GM21717 (cell line): ENCODE measurements around the gene CDK5RAP2.
"Not testable (repeated sequence)": the region's sequence is repeated elsewhere in the genome, so short reads cannot be mapped to it uniquely, and the experiment has no call there.

Experiments
- ATAC-seq: cut with Tn5 transposase; IDR thresholded peaks from one replicate; pipeline ENCODE4 v1.9.1; 2021; ENCODE audit warnings: mild to moderate bottlenecking, moderate library complexity; ENCODE audit not compliant: unreplicated experiment

Gene CDK5RAP2

DNA sequence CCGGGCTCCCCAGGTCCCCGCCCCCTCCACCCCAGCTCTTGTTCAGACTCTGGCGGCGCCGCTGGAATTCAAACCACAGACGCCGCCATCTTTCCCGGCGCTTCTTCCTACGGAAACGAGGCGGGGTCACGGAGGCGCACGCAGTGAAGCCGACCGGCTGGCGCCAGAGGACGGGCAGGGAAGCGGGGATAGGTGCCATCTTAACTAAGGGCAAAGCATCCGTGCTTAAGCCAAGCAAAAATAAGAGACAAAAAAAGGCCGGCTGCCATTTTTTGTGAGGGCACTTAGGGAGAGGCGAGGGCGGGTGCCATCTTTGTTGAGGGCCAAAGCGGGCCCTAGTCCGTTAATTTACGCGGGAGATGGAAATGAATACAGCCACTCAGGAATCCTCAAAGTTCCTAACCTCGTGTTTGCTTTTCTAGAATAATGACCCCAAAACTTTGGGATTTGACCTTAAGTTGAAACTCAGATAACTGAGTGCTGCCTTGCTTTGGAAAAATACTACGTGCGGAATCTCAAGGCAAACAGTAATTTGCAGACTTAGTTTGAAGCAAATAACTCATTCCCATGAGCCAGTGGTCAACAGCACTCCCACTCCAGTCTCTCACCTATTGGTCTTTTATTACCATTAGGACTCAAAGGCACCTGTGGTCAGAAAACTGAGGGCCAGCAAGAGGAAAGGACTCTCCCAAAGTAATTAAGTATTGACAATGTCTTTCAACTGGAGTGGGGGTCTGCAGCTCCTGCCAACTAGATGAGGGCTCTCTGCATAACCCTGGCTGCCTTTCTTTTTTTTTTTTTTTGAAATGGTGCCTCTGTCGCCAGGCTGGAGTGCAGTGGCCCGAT is at the start of gene CDK5RAP2:
CDK5RAP2 (minus strand) TSS at position 117 of the 846 bp plus-strand sequence. CDS start 189 bp downstream, outside the sequence.
- peak; percentile 98 for ATAC-seq

DNA sequence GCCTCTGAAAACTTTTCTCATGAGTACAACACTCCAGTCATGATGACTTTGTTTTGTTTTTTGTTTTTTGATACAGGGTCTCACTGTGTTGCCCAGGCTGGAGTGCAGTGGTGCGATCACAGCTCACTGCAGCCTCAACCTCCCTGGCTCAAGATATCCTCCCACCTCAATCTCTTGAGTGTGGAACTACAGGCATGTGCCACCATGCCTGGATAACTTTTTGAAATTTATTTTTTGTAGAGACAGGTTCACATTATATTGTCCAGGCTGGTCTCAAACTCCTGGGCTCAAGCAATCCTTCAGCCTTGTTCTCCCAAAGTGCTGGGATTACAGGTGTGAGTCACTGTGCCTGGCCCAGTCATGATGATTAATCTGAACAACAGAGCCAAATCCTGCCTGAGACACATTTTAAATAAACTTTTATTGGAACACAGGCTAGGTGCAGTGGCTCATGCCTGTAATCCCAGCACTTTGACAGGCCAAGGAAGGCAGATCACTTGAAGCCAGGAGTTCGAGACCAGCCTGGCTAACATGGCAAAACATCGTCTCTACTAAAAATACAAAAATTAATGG is 49.0 kb upstream of the CDK5RAP2 start:
- not testable (repeated sequence) for ATAC-seq

DNA sequence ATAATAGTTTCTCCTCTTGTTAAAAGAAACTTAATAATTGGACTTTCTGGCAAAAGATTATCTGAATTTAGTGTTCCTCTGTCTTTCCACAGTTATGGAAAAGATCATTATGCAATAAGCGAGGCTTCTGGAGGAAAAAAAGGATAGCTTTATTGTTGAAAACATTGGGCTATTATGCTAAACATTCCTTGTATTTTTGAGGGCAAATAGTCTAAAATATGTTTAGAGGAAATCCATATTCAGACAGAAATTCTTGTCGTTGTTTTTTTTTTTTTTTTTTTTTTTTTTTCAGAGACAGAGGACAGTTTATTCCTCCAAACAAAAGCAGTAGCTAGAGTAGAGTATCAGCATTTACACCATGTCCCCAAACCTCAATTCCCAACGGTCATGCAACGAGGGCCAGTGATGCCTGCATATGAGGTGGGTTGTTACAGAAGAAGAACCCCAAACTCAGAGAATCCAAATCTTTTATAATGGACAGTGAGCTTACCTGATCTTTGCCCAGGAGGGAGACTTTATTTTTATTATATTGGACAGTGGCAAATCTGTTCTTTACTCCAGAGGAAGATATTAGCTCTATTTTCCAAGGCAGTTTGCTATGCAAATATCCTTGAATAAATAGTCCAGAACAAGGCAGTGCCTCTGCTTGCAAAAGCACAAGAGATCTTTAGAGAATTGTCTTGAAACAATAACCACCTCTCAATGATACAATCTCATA is 48.4 kb upstream of the CDK5RAP2 start:
- ATAC-seq: no peak

DNA sequence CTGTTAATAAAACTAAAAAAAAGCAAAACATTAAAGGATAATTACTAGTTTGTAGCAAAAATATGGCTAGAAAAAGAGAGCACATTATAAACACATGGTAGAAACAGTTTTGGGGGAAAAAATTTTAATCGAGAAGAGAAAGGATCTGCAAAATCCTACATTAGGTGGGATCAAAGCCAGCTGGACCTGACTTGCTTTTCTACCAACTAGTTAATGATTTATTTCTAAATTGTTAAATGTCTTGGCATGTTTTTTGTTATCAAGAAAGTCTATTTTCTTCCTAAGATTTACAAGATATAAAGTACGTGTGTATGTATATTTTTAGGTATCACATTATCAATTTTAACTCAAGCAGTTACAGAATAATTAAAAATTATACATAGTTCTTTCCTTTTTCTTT is 47.1 kb upstream of the CDK5RAP2 start:
- no peak for ATAC-seq

DNA sequence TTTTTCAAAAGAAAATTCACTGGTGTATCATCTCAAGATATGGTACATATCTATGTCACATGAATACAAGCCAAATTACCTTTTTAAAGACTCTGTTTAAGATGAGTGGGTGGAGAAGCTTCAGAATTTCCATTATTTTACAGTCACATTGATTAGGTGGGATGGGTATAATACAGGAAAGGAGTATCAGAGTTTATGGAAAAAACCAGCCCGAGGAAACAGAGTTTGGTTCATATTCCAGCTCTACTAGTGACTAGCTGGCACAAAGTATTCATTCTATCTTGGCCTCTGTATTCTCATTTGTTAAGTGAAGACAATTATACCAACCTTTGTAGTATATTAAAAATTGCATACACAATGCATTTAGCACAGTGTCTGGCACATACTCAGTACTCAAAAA is 46.5 kb upstream of the CDK5RAP2 start:
- ATAC-seq: no peak

DNA sequence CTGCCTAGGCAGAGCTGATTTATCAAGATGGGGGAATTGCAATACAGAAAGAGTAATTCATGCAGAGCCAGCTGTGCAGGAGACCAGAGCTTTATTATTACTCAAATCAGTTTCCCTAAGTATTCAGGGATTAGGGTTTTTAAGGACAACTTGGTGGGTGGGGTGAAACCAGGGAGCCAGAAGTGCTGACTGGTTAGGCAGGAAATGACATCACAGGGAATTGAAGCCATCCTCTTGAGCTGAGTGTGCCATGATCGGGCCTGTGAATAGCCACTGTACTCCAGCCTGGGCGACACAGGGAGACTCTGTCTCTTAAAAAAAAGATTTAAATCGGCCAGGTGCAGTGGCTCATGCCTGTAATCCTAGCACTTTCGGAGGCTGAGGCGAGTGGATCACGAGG is 45.3 kb upstream of the CDK5RAP2 start:
- ATAC-seq: no peak

DNA sequence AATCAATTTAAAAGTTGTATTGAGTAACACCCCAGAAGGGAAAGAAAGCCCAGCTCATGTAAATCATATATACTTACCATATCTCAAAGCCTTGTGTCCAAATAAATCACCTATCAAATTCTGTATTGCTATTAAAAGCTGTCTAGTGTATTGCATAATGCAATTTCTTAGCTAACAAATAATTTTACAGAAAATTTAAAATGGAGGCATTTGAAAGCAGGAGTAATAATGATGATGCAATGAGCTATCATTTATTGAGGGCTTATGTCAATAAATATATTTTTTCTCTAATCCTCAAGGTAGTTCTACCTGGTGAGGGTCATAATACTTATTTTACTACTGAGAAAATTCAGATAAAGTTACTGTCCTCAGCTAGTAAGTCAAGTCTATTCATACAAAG is 42.8 kb upstream of the CDK5RAP2 start:
- no peak for ATAC-seq

DNA sequence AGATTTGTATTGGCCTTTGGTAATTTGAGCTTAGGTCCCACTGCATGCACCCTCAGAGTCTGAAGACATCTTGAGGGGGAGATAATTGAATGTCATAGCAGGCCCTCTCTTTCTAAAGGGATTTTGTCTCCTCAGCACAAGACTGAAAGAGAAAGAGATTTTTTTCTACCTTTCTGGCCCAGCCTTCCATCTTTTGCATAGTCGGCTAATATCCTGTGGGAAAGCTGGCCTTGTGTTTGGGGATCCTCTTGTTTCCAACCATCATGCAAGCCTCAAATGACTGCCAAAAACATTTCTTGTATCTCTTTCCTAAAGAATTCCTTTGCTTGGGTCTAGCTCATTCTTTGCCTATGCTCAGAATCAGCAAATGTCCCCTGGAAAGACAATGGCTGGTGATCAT is 42.0 kb upstream of the CDK5RAP2 start:
- ATAC-seq: no peak

DNA sequence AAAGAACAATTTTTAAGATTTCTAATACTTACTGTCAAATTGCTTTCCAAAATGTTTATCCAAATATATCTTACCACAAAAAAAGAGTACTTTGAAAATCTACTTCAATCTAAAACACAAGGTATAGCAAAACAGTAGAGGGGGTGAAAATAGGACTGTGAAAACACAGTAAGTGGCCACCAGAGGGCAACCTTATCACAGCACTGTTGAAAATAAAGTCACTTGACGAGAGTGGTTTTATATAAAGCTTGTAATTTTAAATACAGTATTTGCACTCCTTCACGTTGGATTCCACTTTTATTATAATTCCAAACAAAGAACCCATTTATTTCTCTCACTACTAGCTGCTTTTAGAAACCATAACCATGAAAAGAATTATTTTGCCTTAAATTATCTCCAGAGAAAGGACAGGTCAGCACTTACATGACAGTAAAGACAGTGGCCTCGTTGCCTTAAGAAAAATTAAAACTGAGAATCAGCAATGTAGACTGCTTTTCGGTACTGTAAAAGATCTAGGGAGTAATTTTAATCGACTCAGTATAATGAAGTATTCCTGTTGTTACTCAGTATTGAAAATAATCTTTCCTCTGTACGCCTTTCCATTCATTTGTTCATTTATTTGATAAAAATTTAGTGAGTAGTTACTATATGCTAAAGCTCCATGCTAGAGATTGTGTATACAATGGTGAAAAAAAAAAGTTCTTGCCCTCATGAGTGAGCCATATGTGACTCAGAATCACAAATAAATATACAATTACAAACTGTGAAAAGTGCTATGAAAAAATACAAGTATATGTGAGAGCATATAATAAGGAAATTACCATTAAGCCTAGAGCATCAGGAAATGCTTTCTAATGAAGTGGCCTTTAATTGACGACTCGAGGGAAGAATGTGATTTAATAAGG is 40.0 kb upstream of the CDK5RAP2 start:
- peak; percentile 55 for ATAC-seq

DNA sequence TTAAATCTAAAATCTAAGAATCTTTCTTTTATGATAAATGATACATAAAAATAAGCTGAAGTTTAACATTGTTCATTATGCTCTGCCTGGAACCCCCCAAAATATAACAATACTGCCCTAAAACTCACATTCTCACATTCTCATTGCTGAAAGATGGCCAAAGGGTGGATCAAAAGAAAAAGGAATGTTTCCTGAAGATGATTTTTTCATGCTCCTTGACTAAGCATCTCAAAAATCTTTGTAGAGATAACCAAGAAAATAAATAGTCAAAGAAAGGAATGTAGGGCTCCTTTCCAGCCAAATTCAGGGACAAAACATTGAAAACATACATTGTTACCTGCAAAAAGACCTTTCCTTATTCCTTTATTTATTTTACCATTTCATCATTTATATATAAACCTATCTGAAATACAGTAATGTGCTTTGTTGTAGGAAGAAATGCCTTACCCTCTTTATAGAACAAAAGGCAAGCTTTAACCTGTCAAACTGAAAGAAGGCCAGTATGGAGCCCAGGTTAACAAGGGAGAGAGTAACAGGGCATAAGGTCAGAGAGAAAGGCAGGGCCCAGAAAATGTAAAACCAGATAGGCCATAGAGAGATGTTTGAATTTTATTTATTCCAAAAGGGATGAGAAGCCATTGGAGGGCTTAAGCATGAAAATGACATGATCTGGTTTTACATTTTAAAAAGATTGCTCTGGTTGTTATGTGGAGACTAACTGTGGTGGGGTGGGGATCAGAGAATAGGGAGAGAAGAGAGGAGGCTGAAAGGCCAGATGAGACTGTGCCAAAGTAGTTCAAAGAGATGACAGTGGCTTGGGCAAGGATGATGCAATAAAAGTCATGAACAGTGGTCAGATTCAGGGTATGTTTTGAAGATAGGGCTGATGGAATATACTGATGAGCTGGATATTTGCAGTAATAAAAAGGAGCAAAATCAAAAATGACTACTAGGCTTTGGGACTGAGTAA is 37.3 kb upstream of the CDK5RAP2 start:
- ATAC-seq: no peak

DNA sequence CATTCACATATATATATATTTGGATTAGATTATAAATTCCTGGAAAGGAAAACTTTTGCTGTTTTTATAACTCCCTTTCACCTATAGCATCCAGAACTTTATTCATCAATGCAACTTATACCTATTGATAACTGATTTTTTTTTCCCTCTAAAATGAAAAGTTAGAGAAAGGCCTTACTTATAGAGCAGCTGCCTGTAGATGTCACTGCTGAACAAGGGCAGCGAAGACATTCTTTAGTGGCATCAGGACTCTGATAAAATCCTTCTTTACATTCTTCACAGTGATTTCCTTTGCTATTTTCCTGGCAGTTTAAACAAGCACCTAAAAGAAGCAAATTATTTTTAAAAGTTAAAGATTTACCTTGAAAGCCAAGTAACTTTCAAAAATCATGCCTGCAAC is 32.3 kb upstream of the CDK5RAP2 start:
- no peak for ATAC-seq

DNA sequence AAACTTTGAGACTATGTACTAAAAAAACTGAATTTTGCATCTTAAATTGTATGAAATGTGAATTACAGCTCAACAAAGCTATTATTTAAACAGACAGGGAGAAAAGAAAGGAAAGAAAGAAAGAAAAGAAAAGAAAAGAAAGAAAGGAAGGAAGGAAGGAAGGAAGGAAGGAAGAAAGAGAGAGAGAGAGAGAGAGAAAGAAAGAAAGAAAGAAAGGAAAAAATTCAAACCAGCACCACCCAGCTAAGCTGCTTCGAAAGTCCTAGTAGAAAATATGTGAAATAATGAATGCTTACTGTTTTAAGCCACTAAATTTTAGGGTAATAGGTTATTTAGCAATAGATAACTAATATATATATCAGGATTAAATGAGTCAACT is 31.7 kb upstream of the CDK5RAP2 start:
- no peak for ATAC-seq

DNA sequence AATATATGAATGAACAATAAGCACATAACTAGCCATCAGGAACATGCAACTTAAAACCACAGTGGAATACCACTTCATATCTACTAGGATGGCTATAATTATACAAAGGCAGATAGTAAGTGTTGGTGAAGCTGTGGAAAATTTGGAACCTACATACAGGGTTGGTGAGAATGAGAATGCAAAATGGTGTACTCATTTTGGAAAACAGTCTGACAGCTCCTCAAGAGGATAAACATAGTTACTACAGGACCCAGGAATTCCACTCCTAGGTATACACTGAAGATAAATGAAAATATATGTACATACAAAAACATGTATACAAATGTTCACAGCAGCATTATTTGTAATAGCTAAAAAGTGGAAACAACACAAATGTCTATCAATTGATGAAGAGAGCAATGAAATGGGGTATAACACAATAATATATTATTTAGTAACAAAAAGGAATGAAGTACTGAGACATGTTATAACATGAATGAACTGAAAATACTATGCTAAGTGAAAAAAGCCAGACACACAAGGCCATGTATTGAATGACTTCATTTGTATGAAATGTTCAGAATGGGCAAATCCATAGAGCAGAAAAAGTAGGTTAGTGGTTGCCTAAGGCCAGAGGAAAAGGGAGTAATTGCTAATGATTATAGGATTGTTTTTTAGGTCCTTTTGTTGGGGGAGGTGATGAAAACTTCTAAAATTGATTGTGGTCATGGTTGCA is 31.2 kb upstream of the CDK5RAP2 start:
- ATAC-seq: no peak

DNA sequence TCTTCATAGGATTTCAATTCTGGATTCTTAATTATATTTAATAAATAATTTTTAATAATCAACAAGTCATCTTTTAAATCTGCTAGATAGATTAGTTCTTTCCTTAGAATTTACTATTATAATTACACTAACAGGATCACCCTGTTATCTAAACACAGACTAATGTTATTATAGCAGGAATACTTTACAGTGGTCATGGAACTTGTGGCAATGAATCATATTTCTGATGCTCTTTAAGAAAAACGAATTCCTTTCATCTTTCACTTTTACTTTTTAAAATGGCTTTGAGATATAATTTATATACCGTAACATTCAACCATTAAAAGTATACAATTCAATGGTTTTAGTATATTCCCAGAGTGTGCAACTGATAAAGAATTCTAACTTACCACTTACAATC is 29.7 kb upstream of the CDK5RAP2 start:
- ATAC-seq: no peak

DNA sequence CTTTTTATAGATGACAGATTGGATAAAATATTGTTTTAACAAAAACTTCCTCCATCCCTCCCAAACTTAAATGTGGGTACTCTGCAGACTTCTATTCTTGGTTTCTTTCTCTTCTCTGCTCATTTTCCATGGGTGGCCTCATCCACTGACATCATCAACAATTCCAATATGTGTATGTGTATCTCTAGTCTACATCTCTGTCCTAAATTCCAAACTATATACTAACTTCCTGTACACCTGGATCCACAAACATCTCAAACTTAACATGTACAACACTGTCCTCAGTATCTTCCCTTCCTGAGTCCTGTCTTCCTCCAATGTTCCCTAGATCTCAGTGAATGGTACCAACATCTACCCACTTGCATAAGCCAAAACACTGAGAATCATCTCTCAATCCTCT is 28.5 kb upstream of the CDK5RAP2 start:
- ATAC-seq: no peak

DNA sequence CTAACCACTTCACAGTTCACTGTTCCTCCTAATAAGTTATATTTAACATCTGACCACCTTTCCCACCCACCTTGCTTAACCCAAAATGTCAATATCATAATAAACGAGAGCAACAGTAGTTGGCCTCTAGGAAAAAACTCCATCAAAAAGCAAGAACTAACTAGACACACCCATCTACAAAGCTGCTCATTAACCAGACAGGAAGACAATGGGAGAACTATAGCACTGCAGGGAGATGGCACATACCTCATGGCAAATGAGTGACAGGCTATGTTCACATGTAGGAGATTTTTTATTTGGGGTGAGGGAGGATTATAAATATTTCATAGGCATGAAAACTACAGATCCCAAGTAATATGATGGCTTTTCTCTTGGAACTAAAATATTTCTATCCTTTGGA is 23.6 kb upstream of the CDK5RAP2 start:
- ATAC-seq: no peak

DNA sequence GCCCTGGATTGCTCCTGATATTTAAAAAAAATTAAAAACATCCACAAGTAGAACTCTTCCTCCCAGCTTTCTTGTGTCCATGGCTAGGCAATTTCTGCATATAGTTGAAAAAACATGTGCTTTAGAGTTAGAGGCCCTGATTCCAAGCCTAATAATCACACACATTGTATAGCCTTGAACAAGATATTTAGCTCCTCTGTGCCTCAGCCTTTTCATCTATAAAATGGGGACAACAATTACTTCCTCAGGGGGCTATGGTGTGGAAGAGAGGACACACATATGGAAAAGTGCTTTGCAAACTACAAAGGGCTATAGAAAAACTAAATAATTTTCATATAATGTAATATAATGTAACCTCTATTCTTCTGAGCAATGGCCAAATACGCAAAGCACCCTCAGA is 23.0 kb upstream of the CDK5RAP2 start:
- ATAC-seq: no peak

DNA sequence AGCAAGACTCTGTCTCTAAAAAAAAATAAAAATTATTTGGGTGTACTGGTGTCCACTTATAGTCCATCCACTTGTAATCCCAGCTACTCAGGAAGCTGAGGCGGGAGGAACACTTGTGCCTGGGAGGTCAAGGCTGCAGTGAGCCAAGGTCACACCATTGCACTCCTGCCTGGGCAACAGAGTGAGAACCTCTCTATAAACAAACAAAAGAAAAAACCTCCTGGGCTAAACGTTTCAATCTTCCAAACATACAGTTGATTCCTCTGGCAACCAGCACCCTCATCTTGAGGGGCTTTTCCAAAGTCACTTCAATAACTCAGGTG is 13.9 kb upstream of the CDK5RAP2 start:
- no peak for ATAC-seq

DNA sequence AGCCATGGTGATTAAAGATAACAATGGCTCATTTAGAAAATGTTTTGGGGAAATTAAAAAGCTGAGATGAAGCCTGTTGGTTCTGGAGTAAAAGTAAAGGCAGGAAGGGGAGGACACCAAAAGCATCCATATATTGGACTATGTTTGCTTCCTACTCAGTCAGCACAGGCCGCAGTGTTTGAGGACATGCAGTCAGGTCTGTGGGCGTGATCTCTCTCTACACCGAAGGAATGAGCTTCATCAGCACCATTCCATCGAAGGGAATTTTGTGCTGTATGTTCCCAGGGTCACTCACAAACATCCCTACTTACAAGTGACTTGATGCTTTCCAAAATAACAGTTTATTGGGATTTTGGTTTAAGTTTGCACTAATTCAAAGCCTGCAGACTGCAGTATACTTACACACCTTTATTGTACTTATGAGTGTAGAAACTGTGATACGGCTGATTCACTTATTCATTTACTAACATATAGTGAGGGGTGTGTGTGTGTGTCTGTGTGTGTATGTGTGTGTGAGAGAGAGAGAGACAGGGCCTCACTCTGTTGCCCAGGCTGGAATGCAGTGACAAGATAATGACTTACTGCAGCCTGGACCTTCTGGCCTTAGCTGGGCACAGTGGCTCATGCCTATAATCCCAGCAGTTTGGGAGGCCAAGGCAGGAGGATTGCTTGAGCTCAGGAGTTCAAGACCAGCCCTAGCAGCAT is 13.4 kb upstream of the CDK5RAP2 start:
- ATAC-seq: no peak
